RWPE1 (cell line): ENCODE measurements around the gene TFCP2L1.

Experiments
- CTCF ChIA-PET: fragments of 350-600 bp; sonication (Branson Sonifier 250); formaldehyde crosslinking; extraction: SDS; loops from one replicate; lab custom pipeline; 2021; lab: Yijun Ruan, JAX
- POLR2A ChIA-PET: fragments of 400-600 bp; formaldehyde crosslinking; extraction: SDS; loops from one replicate; lab custom pipeline; 2020; ENCODE audit warnings: antibody characterized with exemption; ENCODE audit not compliant: low non-redundant PET; lab: Yijun Ruan, JAX
- DNase-seq: peaks from one replicate; pipeline ENCODE4 v3.0.0; 2012; ENCODE audit warnings: low spot score
- H3K27ac ChIP-seq: fragments of 450-650 bp; 2 replicates; pipeline ENCODE4 v1.5.1; 2017
- CTCF ChIP-seq: fragments of 450-650 bp; conservative IDR thresholded peaks from 2 replicates; pipeline ENCODE4 v1.5.1; 2017; ENCODE audit warnings: low read depth, mild to moderate bottlenecking

TFCP2L1 gene

GRCh38 chr2:121253021-121253673, 31.9 kb downstream of the TFCP2L1 start:
- DNase-seq, result no peak
- CTCF ChIA-PET, result no interaction called here
- POLR2A ChIA-PET, result no interaction called here
- no peak for TF ChIP-seq CTCF
- 0 out of 2 replicates have a peak overlapping the region, but pooled peaks have one; percentile 6 for H3K27ac ChIP-seq

GRCh38 chr2:121251497-121251896, 33.5 kb downstream of the TFCP2L1 start:
- no peak for TF ChIP-seq CTCF
- no peak for DNase-seq
- ChIA-PET CTCF (interaction anchor here (0.7 kb wide), 1 partner anchor 205 kb away, joined by 9 read pairs; no protein-coding TSS in a partner anchor), POLR2A (no interaction called here)
- no peak overlapping the region for H3K27ac ChIP-seq

- TF ChIP-seq CTCF, result no peak
- no peak for DNase-seq
- no peak overlapping the region for H3K27ac ChIP-seq
- CTCF ChIA-PET, result interaction anchor here (0.6 to 0.7 kb wide), 2 partner anchors 73 to 168 kb away, joined by 3 to 4 read pairs; no protein-coding TSS in a partner anchor
- POLR2A ChIA-PET, result no interaction called here
Observed at GRCh38 chr2:121248766-121249343, 36.1 kb downstream of the TFCP2L1 start.

- ChIA-PET POLR2A (no interaction called here), CTCF (interaction anchor here (1.0 kb wide), 1 partner anchor 9 kb away, joined by 4 read pairs; no protein-coding TSS in a partner anchor)
- peak overlapping the region; percentile 39; the same call in 1 of the 2 replicates for H3K27ac ChIP-seq
- TF ChIP-seq CTCF, result no peak
- DNase-seq, result no peak
Observed at GRCh38 chr2:121247971-121248370, 37.0 kb downstream of the TFCP2L1 start.

- CTCF ChIA-PET, result interaction anchor here (1.0 kb wide), 1 partner anchor 10 kb away, joined by 4 read pairs; no protein-coding TSS in a partner anchor
- TF ChIP-seq CTCF, result no peak
- no peak for DNase-seq
- H3K27ac ChIP-seq, result no peak overlapping the region
- POLR2A ChIA-PET, result no interaction called here
Observed at GRCh38 chr2:121247534-121247933, 37.5 kb downstream of the TFCP2L1 start.

GRCh38 chr2:121246704-121247255, 38.2 kb downstream of the TFCP2L1 start:
- TF ChIP-seq CTCF, result no peak
- DNase-seq, result no peak
- H3K27ac ChIP-seq, result peak overlapping the region; percentile 33; the same call in 1 of the 2 replicates
- ChIA-PET POLR2A (no interaction called here), CTCF (interaction anchor here (0.7 kb wide), 1 partner anchor 987 kb away, joined by 3 read pairs; no protein-coding TSS in a partner anchor)
